GM18909 (cell line): ENCODE measurements around the gene IFI27L1.

Experiments
- ATAC-seq: cut with Tn5 transposase; IDR thresholded peaks from one replicate; pipeline ENCODE4 v1.9.1; 2021; ENCODE audit warnings: mild to moderate bottlenecking; ENCODE audit not compliant: unreplicated experiment, poor library complexity

Gene IFI27L1

GRCh38 chr14:94112513-94113063, 31.5 kb downstream of the IFI27L1 start:
- ATAC-seq: no peak

DNA sequence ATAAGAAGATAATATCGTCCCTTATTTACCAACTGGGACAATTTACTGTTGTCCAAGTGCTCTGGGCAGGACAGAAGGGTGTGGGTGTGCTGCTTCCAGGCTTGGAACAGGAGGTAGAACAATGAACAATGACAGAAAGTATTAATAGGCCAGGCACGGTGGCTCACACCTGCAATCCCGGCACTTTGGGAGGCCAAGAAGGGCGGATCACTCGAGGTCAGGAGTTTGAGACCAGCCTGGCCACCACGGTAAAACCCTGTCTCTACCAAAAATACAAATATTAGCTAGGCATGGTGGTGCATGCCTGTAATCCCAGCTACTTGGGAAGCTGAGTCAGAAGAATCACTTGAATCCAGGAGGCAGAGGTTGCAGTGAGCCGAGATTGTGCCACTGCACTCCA, 32.0 kb downstream of the IFI27L1 start:
- ATAC-seq: no peak

GRCh38 chr14:94113490-94113889, 32.4 kb downstream of the IFI27L1 start:
- no peak for ATAC-seq

DNA sequence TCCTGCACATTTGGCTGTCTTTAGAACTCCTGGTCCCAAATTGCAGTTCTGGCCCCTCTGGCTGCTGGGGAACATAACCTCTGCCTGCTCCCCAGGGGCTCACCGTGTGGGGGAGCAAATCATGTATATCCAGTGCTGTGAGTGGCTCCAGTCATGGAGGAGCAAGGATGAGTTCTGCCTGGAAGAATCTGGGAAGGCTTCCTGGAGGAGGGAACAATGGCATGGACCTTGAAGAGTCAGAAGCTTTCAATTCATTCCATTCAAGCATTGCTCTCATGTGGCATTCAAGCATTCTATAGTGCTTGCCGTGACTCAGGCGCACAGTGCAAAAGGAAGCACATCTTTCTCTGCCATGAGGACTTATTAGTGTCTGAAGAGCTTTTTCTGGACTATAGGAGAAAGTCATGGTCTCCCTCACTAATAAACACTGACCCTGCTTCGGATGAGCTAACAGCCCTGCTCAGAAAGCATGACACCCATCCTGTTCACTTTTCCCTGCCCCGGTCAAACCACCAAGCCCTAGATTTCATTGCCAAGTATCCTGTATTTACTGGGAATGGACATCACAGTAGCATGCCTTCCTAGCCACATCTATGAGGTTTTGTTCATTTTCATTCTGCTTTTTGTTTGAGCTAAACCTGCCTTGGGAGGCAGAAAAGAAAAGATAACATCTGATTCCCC, 32.9 kb downstream of the IFI27L1 start:
- no peak for ATAC-seq

GRCh38 chr14:94114589-94115057, 33.5 kb downstream of the IFI27L1 start:
- ATAC-seq: no peak

DNA sequence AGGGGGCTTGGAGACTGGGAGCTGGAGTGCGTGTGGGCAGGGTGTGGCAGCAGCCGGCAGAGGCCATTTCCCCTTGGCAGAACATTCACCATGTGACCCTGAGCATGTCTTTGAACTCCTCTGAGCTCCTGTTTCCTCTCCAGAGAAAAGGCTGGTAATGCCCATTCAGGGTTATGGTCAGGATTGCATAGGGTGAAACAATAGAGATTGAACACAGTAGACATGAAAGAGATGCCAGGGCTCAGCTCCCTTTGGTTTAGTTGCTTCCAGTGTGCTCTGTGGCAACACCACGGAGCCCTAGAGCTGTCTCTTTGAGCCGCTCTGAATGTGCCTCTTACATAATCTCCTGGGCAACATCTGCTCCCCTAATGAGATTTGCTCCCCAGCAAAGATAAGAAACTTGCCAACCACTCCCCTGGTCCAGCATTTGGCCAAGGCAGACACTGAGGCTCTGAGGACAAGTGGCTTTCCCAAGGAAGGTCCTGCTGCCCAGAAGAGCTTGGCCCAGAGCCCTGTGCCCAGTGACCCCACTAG, 34.0 kb downstream of the IFI27L1 start:
- ATAC-seq: no peak

DNA sequence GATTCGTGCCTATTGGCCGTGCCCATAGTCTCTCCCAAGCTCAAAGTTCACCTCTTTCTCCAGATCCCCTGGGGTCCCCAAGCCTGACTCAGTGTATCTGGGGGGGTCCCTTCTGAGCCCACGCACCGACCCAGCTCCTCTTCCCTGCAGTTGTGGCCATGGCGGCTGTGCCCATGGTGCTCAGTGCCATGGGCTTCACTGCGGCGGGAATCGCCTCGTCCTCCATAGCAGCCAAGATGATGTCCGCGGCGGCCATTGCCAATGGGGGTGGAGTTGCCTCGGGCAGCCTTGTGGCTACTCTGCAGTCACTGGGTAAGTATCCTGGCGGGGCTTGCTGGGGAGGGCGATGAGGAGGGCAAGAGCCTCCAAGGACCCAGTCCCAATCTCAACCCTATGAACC, 34.5 kb downstream of the IFI27L1 start:
- no peak for ATAC-seq

DNA sequence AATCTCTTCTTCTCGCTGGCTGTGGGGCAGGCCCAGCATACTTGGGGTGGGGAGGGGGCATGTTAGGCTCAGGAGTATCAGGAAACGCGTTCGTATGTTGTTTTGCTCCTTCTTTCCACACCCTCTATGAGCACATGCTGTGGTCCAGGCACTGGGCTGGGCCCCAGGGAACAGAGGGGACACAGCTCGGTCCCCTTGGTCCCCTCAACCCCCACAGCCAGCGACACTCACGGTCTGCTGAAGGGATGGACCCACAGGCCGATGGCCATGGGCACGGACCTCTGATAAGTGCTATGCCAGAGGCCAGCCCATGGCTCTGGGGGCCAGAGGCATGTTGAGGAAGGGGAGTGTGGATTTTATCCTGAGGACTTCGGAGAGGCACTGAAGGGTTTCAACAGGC, 35.6 kb downstream of the IFI27L1 start:
- no peak for ATAC-seq

- no peak for ATAC-seq
Observed at GRCh38 chr14:94117856-94118255, 36.7 kb downstream of the IFI27L1 start.

- ATAC-seq: no peak
Observed at GRCh38 chr14:94119071-94119470, 38.0 kb downstream of the IFI27L1 start.

DNA sequence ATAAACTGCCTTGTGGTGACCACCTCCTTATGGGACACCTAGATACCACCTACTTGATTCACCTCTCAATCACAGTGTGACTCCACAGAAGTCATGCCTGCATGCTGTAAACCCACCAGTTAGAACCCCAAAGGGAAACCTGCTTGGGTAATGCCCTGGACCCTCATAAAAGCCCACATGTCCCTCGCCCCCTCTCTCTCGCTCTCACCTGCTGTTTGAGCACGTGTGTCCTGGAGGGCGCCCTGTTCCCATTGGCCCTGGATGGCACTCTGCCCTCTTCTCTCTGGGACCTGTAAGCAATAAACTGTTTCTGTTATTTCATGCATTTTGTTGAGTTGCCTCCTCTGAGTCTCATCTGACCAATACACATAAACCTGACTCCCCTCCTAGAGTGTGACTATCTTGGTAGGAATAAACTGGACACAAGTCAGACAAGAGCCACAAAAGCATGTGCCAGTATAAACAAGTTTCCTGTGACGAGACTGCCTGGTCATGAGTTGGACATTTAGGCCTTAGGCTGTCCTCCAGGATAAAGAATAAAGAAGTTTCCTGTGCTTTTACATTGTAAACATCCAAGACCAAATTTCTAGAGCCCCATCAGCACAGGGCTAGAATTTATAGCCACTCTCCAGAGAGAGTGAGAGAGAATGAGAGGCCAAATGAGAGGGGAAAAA, 39.7 kb downstream of the IFI27L1 start:
- no peak for ATAC-seq

DNA sequence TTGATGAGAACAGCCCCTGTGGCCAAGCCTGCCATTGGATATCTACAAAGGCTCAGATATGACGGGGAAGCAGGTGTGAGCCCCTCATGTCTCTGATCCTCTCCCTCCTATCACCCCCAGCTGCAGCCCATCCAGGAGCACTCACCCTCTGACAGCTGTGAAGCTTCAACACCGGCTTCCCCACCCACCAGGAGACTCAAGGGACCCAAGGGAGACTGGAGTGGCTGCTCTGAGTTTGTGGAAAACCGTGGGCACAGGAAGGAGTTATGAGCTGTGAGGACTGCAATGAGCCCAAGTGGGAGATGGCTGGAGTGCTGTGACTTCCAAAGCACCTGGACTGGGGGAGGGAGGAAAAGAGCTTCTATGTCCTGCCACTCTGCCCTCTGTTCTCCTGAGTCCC, 40.4 kb downstream of the IFI27L1 start:
- ATAC-seq: no peak

GRCh38 chr14:94122438-94122837, 41.3 kb downstream of the IFI27L1 start:
- ATAC-seq: no peak

DNA sequence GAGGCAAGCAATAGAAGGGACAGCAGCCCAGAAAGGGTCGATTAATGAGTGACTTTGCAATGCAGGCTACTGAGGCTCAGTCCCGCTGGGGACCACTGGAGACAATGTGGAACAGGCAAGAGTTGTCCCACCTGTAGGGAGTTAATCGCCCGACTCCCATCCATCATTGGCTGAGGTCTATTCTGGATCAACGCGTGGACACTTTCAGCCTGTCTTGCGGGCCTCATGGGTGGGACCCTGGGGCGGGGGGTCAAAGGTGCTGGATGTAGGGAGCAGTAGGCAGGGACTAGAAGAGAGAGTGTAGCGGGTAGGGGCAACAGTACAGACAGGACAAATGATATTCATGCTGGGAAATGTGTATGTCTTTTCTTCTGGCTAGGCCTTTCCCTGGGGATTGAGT, 42.2 kb downstream of the IFI27L1 start:
- ATAC-seq: no peak

DNA sequence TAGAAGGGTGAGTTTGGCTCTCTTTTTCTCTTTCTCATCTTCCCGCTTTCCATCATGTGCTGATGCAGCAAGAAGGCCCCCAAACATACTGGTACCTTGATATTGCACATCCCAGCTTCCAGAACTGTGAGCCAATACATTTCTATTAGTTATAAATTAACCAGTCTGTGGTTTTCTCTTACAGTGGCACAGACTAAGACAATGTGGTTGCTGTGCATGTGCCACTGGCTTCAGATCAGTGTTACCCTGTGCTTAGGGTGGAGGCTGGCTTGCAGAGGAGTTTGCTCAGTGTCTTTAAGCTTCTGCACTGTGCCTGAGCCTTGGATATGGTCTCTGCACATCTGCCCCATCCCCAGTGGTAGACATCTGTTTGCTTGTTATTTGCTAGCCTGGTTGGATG, 42.8 kb downstream of the IFI27L1 start:
- no peak for ATAC-seq

DNA sequence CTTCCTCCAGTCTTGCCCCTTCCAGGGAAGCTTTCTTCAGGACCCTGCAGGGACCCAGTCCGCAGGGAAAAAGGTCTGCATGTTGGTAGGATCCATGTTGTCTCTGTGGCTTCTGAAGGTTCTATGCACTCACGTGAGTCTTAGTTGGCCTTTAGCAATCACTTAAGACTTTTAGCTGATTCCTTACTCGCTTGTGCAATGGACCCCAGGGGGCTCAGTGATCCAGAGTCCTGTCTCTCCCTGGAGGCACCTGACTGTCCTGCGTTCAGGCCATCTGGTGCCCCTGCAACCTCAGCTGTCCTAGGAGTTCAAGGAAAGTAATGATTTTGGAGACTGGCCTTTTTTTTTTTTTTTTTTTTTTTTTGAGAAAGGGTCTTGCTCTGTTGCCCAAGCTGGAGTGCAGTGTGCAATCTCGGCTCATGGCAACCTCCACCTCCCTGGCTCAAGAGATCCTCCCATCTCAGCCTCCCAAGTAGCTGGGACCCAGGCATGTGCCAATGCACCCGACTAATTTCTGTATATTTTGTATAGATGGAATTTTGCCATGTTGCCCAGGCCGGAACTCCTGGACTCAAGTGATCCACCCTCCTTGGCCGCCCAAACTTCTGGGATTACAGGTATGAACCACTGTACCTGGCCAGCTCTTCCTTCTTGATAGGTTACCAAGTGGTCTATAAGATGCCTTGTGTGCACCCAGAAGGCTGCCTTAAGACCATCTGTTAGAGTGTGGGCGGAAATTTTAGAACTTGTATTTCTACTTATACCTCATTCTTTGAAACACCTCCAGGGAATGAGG, 43.7 kb downstream of the IFI27L1 start:
- ATAC-seq: no peak

DNA sequence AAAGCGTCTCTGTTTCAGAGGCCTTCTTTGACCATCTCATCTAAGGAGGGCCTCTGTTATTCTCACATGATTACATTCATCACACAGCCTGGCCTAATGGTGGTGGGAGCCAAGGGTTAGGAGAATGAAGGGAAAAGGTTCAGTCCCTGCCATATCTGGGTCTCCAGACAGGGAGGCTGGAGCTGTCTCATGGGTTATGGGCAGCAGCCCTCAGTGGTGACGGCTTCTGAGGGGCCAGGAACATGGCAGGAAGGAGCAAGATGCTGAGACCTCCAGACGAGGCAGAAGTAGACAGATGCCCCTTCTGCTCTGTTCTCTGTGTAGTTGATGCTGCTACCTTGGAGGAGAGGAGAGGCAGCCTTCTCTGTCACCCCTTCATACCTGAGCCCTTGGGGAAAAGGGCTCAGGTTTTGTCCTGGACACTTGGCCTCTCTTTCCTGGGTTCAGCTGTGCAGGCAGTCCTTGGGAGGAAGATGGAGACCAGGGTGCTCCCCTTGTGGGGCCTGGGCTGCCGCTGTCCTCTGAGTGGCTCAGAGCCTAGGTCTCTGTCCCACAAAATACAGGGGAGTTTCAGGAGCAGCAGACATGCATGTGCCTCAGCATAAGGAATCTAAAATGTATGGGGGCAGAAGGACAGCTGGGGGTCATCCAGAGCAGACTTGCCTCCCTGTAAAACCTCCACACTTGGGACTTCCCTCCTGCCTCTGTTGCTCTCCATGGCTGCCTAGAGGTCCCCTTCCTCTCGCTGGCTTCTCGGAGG, 44.7 kb downstream of the IFI27L1 start:
- no peak for ATAC-seq

DNA sequence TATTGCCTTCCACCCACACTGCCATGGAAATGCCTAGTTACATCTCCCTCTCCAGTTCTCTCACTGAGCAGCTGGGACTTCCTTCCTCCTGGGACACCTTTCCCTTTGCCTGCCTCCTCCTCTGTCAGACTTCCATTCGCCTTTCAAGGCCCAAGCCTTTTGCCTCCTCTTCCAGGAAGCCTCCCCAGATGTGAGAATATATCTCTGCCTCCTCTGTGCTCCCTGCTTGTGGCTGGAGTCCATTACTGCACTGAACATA, 45.2 kb downstream of the IFI27L1 start:
- ATAC-seq: no peak

GRCh38 chr14:94126800-94127199, 45.7 kb downstream of the IFI27L1 start:
- no peak for ATAC-seq

DNA sequence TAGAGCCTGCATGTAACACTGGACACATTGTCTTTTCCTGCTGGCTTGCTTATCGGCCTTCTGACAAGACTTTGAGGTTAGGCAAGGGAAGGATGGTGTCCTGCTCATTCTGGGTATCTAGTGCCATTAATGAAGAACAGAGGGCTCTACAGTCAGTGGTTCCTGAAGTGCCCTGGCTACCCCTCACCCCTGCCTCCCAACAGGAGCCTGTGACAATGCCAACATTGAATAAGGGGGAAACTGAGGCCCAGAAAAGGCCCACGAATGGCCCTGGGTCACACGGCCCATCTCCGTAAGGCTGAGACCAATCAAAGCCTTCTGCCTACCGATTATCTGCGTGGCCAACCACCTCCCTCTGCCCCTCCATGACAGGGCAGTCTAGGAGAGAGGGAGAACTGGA, 46.2 kb downstream of the IFI27L1 start:
- no peak for ATAC-seq
